Liver (tissue), 9 donors: Measurements from ENCODE around the gene MEG3. TPM values are rescaled to one million over a fixed set of nuclear protein-coding genes. Genes with fewer than 3 reads are reported as not detected.

Experiments
- DNase-seq: peaks from one replicate; pipeline ENCODE4 v3.0.0-alpha.2; 2017; ENCODE audit warnings: low spot score
- H3K27ac ChIP-seq, 2 donors: one replicate each; pipeline ENCODE4 v1.7.0; 2013; ENCODE audit warnings: inconsistent platforms in 2 of 2, low read length in 2 of 2, control low read depth in 1 of 2, low read depth in 1 of 2, mild to moderate bottlenecking in 1 of 2
- H3K27me3 ChIP-seq, 4 donors: one replicate each; pipeline versions ENCODE4 v1.6.1 to v1.7.0; 2013; ENCODE audit warnings: low read length in 3 of 4, inconsistent platforms in 1 of 4, mild to moderate bottlenecking in 1 of 4, moderate library complexity in 1 of 4; ENCODE audit not compliant: control insufficient read depth in 4 of 4, insufficient read depth in 4 of 4
- H3K36me3 ChIP-seq, 4 donors: one replicate each; pipeline versions ENCODE4 v1.6.1 to v1.7.0; 2013; ENCODE audit warnings: low read length in 3 of 4, mild to moderate bottlenecking in 3 of 4, low read depth in 1 of 4, moderate library complexity in 1 of 4; ENCODE audit not compliant: control insufficient read depth in 4 of 4, insufficient read depth in 3 of 4
- H3K4me1 ChIP-seq, 4 donors: one replicate each; pipeline versions ENCODE4 v1.6.1 to v1.7.0; 2013; ENCODE audit warnings: low read length in 3 of 4, mild to moderate bottlenecking in 3 of 4, moderate library complexity in 1 of 4; ENCODE audit not compliant: control insufficient read depth in 4 of 4, insufficient read depth in 4 of 4
- H3K4me3 ChIP-seq, 3 donors: one replicate each; pipeline versions ENCODE4 v1.6.1 to v1.7.0; 2013; ENCODE audit warnings: low read length in 3 of 3, control low read depth in 1 of 3, low read depth in 1 of 3, mild to moderate bottlenecking in 1 of 3
- H3K9ac ChIP-seq, 2 donors: one replicate each; pipeline ENCODE4 v1.7.0; 2013; ENCODE audit warnings: low read length in 2 of 2, mild to moderate bottlenecking in 2 of 2, moderate library complexity in 2 of 2, control low read depth in 1 of 2, low read depth in 1 of 2
- H3K9me3 ChIP-seq, 4 donors: one replicate each; pipeline versions ENCODE4 v1.6.1 to v1.7.0; 2013; ENCODE audit warnings: low read length in 3 of 4; ENCODE audit not compliant: control insufficient read depth in 4 of 4
- ATF3 ChIP-seq: IDR thresholded peaks from 2 replicates; pipeline ENCODE4 v1.6.1; 2016; ENCODE audit warnings: antibody characterized with exemption
- FOXA2 ChIP-seq: IDR thresholded peaks from 2 replicates; pipeline ENCODE4 v1.6.1; 2016; ENCODE audit warnings: antibody characterized with exemption
- GABPA ChIP-seq, 2 donors: IDR thresholded peaks in 1 of 2; conservative IDR thresholded peaks in 1 of 2; 2 replicates each; pipeline ENCODE4 v1.6.1; 2016; ENCODE audit warnings: antibody characterized with exemption in 2 of 2, mild to moderate bottlenecking in 1 of 2, moderate library complexity in 1 of 2
- HNF4G ChIP-seq: IDR thresholded peaks from 2 replicates; pipeline ENCODE4 v1.6.1; 2016; ENCODE audit warnings: antibody characterized with exemption
- MAX ChIP-seq: IDR thresholded peaks from 2 replicates; pipeline ENCODE4 v1.6.1; 2016; ENCODE audit warnings: antibody characterized with exemption
- NR2F2 ChIP-seq: IDR thresholded peaks from 2 replicates; pipeline ENCODE4 v1.6.1; 2016; ENCODE audit warnings: antibody characterized with exemption
- RAD21 ChIP-seq, 2 donors: IDR thresholded peaks; 2 replicates each; pipeline ENCODE4 v1.6.1; 2016; ENCODE audit warnings: antibody characterized with exemption in 2 of 2, mild to moderate bottlenecking in 2 of 2
- REST ChIP-seq: IDR thresholded peaks from 2 replicates; pipeline ENCODE4 v1.6.1; 2016; ENCODE audit warnings: antibody characterized with exemption, mild to moderate bottlenecking
- RXRA ChIP-seq, 2 donors: IDR thresholded peaks; 2 replicates each; pipeline ENCODE4 v1.6.1; 2017 to 2018; ENCODE audit warnings: antibody characterized with exemption in 2 of 2, mild to moderate bottlenecking in 1 of 2
- TAF1 ChIP-seq: conservative IDR thresholded peaks from 2 replicates; pipeline ENCODE4 v1.6.1; 2016; ENCODE audit warnings: antibody characterized with exemption, mild to moderate bottlenecking
- WGBS: extraction: QIAGEN DNeasy Blood & Tissue Kit; methylation state at CpG from one replicate; pipeline ENCODE4 v1.1.7; 2013; 5-methylcytosine and 5-hydroxymethylcytosine counted together
- polyA plus RNA-seq, 2 donors: library from polyadenylated mRNA; stranded (reverse) in 1 of 2; unstranded in 1 of 2; fragments of 200-250 nt in 1 of 2; fragments of >200 nt in 1 of 2; fragmentation: Nextera tagmentation in 1 of 2; extraction: Ambion mirVana in 1 of 2; gene quantifications; one replicate each; pipeline versions ENCODE4 v1.2.1 to v1.2.3, GENCODE V29; 2013 to 2015
- total RNA-seq, 2 donors: library from RNA; depleted of rRNA; stranded (reverse); fragments of >200 nt; gene quantifications; one replicate each; pipeline ENCODE4 v1.2.3, GENCODE V29; 2014
- TF ChIP-seq, protein P1 (sequence below): IDR thresholded peaks from 2 replicates; pipeline ENCODE4 v1.6.1; 2016; ENCODE audit warnings: antibody characterized with exemption
- TF ChIP-seq, protein P2 (sequence below): fragments of 150-350 bp; IDR thresholded peaks from 2 replicates; pipeline ENCODE4 v1.5.1; 2017; ENCODE audit warnings: improper control_type of control experiment, low read depth, low read length; ENCODE audit not compliant: missing input control
- donor health status: healthy.
- donor health status: healthy.
- donor health status: healthy.
- donor health status: healthy.
- donor health status: healthy.

Gene MEG3
- total and polyA plus RNA-seq, 4 donors: 12.3 to 485 (median 23.1) TPM

DNA sequence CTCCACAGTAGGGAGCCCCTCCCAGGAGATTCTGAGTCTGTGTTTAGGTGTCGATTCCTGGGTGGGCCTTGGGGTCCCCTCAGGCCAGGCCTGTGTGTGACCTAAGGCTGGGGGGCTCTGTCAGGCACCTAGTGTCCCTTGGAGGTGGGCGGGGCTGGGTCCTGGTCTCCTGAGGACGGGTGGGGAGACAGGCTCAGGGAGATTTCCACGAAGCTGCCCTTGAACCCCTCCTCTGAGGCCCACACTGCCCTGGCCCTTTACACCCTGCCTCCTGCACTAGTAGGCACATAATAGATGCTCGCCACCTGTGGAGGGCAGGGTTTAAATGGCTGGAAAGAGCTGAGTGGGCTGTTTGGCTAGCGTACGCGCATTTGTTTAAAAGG, 32.9 kb downstream of the MEG3 start:
- no peak for DNase-seq
- no peaks in the 10 kb centered on the region for H3K4me1 ChIP-seq
- H3K27me3 ChIP-seq: no peaks in the 10 kb centered on the region
- no peaks in the 10 kb centered on the region for H3K36me3 ChIP-seq
- no peak overlapping the region for H3K4me3 ChIP-seq
- H3K9ac ChIP-seq: no peak overlapping the region
- 71% methylated on average over 8 of the region's 8 CpGs for WGBS
- H3K27ac ChIP-seq: no peak overlapping the region
- no peak for TF ChIP-seq REST
- no peak for TF ChIP-seq RXRA (IDR thresholded peaks at IDR 0.05)
- TF ChIP-seq NR2F2: no peak
- no peak for TF ChIP-seq ATF3
- TF ChIP-seq TAF1: no peak
- no peak for TF ChIP-seq MAX
- TF ChIP-seq RAD21 (IDR thresholded peaks at IDR 0.05): no peak
- TF ChIP-seq, protein P1, sequence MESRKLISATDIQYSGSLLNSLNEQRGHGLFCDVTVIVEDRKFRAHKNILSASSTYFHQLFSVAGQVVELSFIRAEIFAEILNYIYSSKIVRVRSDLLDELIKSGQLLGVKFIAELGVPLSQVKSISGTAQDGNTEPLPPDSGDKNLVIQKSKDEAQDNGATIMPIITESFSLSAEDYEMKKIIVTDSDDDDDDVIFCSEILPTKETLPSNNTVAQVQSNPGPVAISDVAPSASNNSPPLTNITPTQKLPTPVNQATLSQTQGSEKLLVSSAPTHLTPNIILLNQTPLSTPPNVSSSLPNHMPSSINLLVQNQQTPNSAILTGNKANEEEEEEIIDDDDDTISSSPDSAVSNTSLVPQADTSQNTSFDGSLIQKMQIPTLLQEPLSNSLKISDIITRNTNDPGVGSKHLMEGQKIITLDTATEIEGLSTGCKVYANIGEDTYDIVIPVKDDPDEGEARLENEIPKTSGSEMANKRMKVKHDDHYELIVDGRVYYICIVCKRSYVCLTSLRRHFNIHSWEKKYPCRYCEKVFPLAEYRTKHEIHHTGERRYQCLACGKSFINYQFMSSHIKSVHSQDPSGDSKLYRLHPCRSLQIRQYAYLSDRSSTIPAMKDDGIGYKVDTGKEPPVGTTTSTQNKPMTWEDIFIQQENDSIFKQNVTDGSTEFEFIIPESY: no peak
- TF ChIP-seq, protein P2, sequence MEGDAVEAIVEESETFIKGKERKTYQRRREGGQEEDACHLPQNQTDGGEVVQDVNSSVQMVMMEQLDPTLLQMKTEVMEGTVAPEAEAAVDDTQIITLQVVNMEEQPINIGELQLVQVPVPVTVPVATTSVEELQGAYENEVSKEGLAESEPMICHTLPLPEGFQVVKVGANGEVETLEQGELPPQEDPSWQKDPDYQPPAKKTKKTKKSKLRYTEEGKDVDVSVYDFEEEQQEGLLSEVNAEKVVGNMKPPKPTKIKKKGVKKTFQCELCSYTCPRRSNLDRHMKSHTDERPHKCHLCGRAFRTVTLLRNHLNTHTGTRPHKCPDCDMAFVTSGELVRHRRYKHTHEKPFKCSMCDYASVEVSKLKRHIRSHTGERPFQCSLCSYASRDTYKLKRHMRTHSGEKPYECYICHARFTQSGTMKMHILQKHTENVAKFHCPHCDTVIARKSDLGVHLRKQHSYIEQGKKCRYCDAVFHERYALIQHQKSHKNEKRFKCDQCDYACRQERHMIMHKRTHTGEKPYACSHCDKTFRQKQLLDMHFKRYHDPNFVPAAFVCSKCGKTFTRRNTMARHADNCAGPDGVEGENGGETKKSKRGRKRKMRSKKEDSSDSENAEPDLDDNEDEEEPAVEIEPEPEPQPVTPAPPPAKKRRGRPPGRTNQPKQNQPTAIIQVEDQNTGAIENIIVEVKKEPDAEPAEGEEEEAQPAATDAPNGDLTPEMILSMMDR: no peak
- no peak for TF ChIP-seq FOXA2
- no peaks in the 10 kb centered on the region for H3K9me3 ChIP-seq

- no peak for DNase-seq
- Histone ChIP-seq H3K4me3 (no peak overlapping the region), H3K27me3 (no peaks in the 10 kb centered on the region), H3K27ac (no peak overlapping the region), H3K9ac (no peak overlapping the region), H3K4me1 (no peaks in the 10 kb centered on the region), H3K36me3 (no peaks in the 10 kb centered on the region), H3K9me3 (no peaks in the 10 kb centered on the region)
- TF ChIP-seq, protein P1: no peak
- no peak for TF ChIP-seq GABPA (IDR thresholded peaks at IDR 0.05 in 1 of 2, conservative IDR thresholded peaks at IDR 0.05 in 1 of 2)
- TF ChIP-seq FOXA2: no peak
- TF ChIP-seq HNF4G: no peak
- WGBS: 91% methylated on average over 18 of the region's 18 CpGs
Measured at GRCh38 chr14:100859781-100860180, 33.9 kb downstream of the MEG3 start.
